ENCODE data around the gene EBI3. TPM values are rescaled to one million over a fixed set of nuclear protein-coding genes. Genes with fewer than 3 reads are reported as not detected.
"Not testable (repeated sequence)": the region's sequence is repeated elsewhere in the genome, so short reads cannot be mapped to it uniquely, and the experiment has no call there.

Gene EBI3
- total RNA-seq, 1 donor from 2014 or later: not detected

DNA sequence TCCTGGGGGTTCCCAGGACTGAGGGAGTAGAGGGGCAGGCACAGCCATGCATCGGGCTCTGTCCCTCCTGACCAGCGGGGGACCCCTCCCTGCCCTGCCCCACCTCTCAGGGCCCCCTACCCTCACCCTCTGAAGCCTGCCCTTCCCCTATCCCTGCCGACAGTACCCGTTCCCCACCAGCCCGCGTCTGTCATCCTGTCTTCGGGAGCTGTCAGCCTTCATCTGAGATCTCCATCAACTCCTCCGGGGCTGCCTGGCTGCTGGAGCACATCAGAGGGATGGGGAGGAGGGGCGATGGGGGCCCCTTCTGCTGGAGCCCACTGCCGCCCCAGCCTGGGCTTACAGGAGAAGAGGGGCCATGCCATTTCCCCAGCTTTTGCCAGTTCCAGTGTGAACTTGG lies 43.6 kb downstream of the EBI3 start:
- H3K4me3 Mint-ChIP-seq: no peak overlapping the region
- no peak overlapping the region for H3K27ac Mint-ChIP-seq
- Histone ChIP-seq H3K36me3 (no peaks in the 10 kb centered on the region), H2AFZ (replicated peaks) (no peak overlapping the region), H4K20me1 (ENCODE audit: low read depth) (no peaks in the 10 kb centered on the region), H3K27ac (no peak overlapping the region), H3K4me3 (no peak overlapping the region), H3K4me2 (no peak overlapping the region), H3K9me3 (ENCODE audit: low read depth) (no peaks in the 10 kb centered on the region), H3F3A (ENCODE audit: low read depth) (peaks cover 5% of the 10 kb centered on the region), H3K79me2 (ENCODE audit: low read depth) (no peaks in the 10 kb centered on the region), H3K4me1 (no peaks in the 10 kb centered on the region), H3K27me3 (peaks cover 13% of the 10 kb centered on the region), H3K9ac (no peak overlapping the region)
- no peaks in the 10 kb centered on the region for H3K27me3 Mint-ChIP-seq (ENCODE audit: insufficient read depth, low read depth)
- H3K9me3 Mint-ChIP-seq: no peaks in the 10 kb centered on the region
- peaks cover 2% of the 10 kb centered on the region for H3K36me3 Mint-ChIP-seq
- peaks cover 7% of the 10 kb centered on the region for H3K4me1 Mint-ChIP-seq
- TF ChIP-seq CTCF (IDR thresholded peaks at IDR 0.05) (no peak), EZH2phosphoT487 (IDR thresholded peaks at IDR 0.05) (no peak), EZH2 (IDR thresholded peaks at IDR 0.05) (no peak)
- no peak for DNase-seq (ENCODE audit: low spot score)

DNA sequence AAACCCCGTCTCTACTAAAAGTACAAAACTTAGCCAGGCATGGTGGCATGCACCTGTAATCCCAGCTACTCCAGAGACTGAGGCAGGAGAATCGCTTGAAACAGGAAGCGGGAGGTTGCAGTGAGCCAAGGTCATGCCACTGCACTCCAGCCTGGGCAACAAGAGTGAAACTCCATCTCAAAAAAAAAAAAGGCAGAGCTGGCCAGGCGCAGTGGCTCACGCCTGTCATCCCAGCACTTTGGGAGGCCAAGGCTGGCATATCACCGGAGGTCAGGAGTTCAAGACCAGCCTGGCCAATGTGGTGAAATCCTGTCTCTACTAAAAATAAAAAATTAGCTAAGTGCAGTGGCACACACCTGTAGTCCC lies 45.0 kb downstream of the EBI3 start:
- not testable (repeated sequence) for H3K9me3 Mint-ChIP-seq; H3K9ac ChIP-seq; H3K4me2 ChIP-seq; H3K79me2 ChIP-seq (ENCODE audit: low read depth); H3K27ac Mint-ChIP-seq; H3K4me3 Mint-ChIP-seq; DNase-seq (ENCODE audit: low spot score); H2AFZ ChIP-seq (replicated peaks); H3K36me3 ChIP-seq; H3K9me3 ChIP-seq (ENCODE audit: low read depth); H4K20me1 ChIP-seq (ENCODE audit: low read depth); H3K27me3 Mint-ChIP-seq (ENCODE audit: insufficient read depth, low read depth); H3K4me1 ChIP-seq; H3K36me3 Mint-ChIP-seq; H3K4me3 ChIP-seq; H3K27ac ChIP-seq
- peaks cover 13% of the 10 kb centered on the region for H3K4me1 Mint-ChIP-seq
- Histone ChIP-seq H3F3A (ENCODE audit: low read depth) (peaks cover 17% of the 10 kb centered on the region), H3K27me3 (peaks cover 27% of the 10 kb centered on the region)

DNA sequence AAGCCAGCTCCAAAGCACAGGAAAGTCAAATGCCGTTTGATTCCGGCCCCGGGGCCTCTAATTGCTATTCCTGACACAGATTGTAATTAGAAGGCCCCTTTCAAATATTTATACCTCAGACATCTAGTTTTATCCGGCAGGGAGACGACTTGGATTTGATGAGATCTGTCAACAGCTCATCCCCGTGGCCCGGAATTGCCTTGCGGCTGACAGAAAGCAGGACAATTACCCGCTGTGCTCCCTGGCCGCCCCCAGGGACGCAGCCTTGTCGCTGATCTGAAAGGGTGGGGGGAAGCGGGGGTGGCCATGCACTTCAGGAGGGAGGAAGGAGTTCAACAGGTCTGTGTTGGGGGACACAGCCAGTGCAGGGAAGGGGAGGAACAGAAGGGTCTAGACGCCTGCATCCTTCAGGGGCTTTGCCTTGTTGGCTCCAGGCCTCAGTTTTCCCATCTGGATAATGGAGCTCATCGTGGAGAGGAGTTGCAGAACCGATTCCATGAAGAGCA lies 47.9 kb downstream of the EBI3 start:
- Mint-ChIP-seq H3K4me3 (no peak overlapping the region), H3K27me3 (ENCODE audit: insufficient read depth, low read depth) (peaks cover 24% of the 10 kb centered on the region), H3K9me3 (no peaks in the 10 kb centered on the region), H3K4me1 (peaks cover 13% of the 10 kb centered on the region), H3K36me3 (no peaks in the 10 kb centered on the region), H3K27ac (no peak overlapping the region)
- Histone ChIP-seq H4K20me1 (ENCODE audit: low read depth) (no peaks in the 10 kb centered on the region), H3K79me2 (ENCODE audit: low read depth) (no peaks in the 10 kb centered on the region), H3K9me3 (ENCODE audit: low read depth) (no peaks in the 10 kb centered on the region), H3K36me3 (no peaks in the 10 kb centered on the region), H2AFZ (replicated peaks) (no peak overlapping the region), H3K4me3 (no peak overlapping the region), H3K27me3 (peaks cover 57% of the 10 kb centered on the region), H3K4me1 (peaks cover 12% of the 10 kb centered on the region), H3K9ac (no peak overlapping the region), H3K27ac (no peak overlapping the region), H3F3A (ENCODE audit: low read depth) (peaks cover 22% of the 10 kb centered on the region), H3K4me2 (no peak overlapping the region)
- DNase-seq (ENCODE audit: low spot score): no peak
- TF ChIP-seq EZH2 (IDR thresholded peaks at IDR 0.05) (no peak), EZH2phosphoT487 (IDR thresholded peaks at IDR 0.05) (no peak), CTCF (IDR thresholded peaks at IDR 0.05) (no peak)

GRCh38 chr19:4278010-4278409 lies 48.7 kb downstream of the EBI3 start:
- H2AFZ ChIP-seq (replicated peaks): no peak overlapping the region
- no peak for TF ChIP-seq CTCF (IDR thresholded peaks at IDR 0.05)
- no peak for TF ChIP-seq EZH2phosphoT487 (IDR thresholded peaks at IDR 0.05)
- TF ChIP-seq EZH2 (IDR thresholded peaks at IDR 0.05): no peak
- H3K9ac ChIP-seq: no peak overlapping the region
- H3K4me3 ChIP-seq: no peak overlapping the region
- no peaks in the 10 kb centered on the region for H3K9me3 ChIP-seq (ENCODE audit: low read depth)
- Mint-ChIP-seq H3K36me3 (no peaks in the 10 kb centered on the region), H3K27ac (no peak overlapping the region), H3K9me3 (no peaks in the 10 kb centered on the region), H3K4me3 (peak overlapping the region; percentile 85), H3K27me3 (ENCODE audit: insufficient read depth, low read depth) (peaks cover 28% of the 10 kb centered on the region), H3K4me1 (peaks cover 13% of the 10 kb centered on the region)
- no peak for DNase-seq (ENCODE audit: low spot score)
- no peaks in the 10 kb centered on the region for H3K79me2 ChIP-seq (ENCODE audit: low read depth)
- H3K27ac ChIP-seq: no peak overlapping the region
- H3K27me3 ChIP-seq: peaks cover 64% of the 10 kb centered on the region
- H3F3A ChIP-seq (ENCODE audit: low read depth): peaks cover 22% of the 10 kb centered on the region
- H3K4me2 ChIP-seq: peak overlapping the region; percentile 98
- no peaks in the 10 kb centered on the region for H4K20me1 ChIP-seq (ENCODE audit: low read depth)
- no peaks in the 10 kb centered on the region for H3K36me3 ChIP-seq
- H3K4me1 ChIP-seq: peaks cover 12% of the 10 kb centered on the region

Data from neural progenitor cell (in vitro differentiated cells).